Measurements from ENCODE around the gene ATP10A. TPM values are rescaled to one million over a fixed set of nuclear protein-coding genes. Genes with fewer than 3 reads are reported as not detected.

Gene ATP10A
- total RNA-seq, 2 experiments from 2014 or later, result 0.06 TPM; not detected in 1

GRCh38 chr15:25860885-25861866 is 2.0 kb downstream of the ATP10A start:
- CTCF ChIA-PET (ENCODE audit: unreplicated experiment), result no interaction called here
- intact Hi-C loops (cut with micrococcal nuclease; ENCODE audit: unreplicated experiment), result no loop called here

GRCh38 chr15:25859838-25860645 is 3.1 kb downstream of the ATP10A start:
- no peak overlapping the region for H3K4me2 ChIP-seq (ENCODE audit: low read length)

More at GRCh38 chr15:25860885-25861866, 2.0 kb downstream of the ATP10A start:
- peak overlapping the region; percentile 58; the same call in 1 of the 2 replicates for H2AFZ ChIP-seq (ENCODE audit: low read length)
- H3K9me2 ChIP-seq (ENCODE audit: insufficient read depth, low read length), result no peaks in the 10 kb centered on the region
- POLR2A ChIA-PET, result interaction anchor here (0.6 kb wide), 1 partner anchor 17 kb away, joined by 4 read pairs; no protein-coding TSS in a partner anchor
- no peaks in the 10 kb centered on the region for H4K20me1 ChIP-seq (ENCODE audit: insufficient read depth, low read length)
- H3K9me3 ChIP-seq (ENCODE audit: low read length), result no peaks in the 10 kb centered on the region
- H3K4me2 ChIP-seq (ENCODE audit: low read length), result peak overlapping the region; percentile 31; the same call in 1 of the 2 replicates
- no peak overlapping the region for H3K27ac ChIP-seq (ENCODE audit: low read depth, low read length, poor library complexity, severe bottlenecking)
- H3K4me1 ChIP-seq (ENCODE audit: insufficient read depth, low read length, poor library complexity, severe bottlenecking), result peaks cover 11% of the 10 kb centered on the region
- H3K36me3 ChIP-seq (ENCODE audit: insufficient read depth, low read length), result no peaks in the 10 kb centered on the region
- TF ChIP-seq CTCF (conservative IDR thresholded peaks at IDR 0.05; ENCODE audit: low read length), result no peak
- TF ChIP-seq EZH2phosphoT487 (IDR thresholded peaks at IDR 0.05; ENCODE audit: borderline replicate concordance, low read depth, low read length), result no peak
- BruUV-seq (replicated peaks), result no TSS peak
- no peak overlapping the region for H3K4me3 ChIP-seq (ENCODE audit: low read depth, low read length, poor library complexity, severe bottlenecking)
- H3K79me2 ChIP-seq (ENCODE audit: insufficient read depth, low read depth, low read length), result no peaks in the 10 kb centered on the region
- DNase-seq (ENCODE audit: low spot score), result peak; percentile 47

More at GRCh38 chr15:25859838-25860645, 3.1 kb downstream of the ATP10A start:
- intact Hi-C loops (cut with micrococcal nuclease; ENCODE audit: unreplicated experiment), result no loop called here
- no peaks in the 10 kb centered on the region for H4K20me1 ChIP-seq (ENCODE audit: insufficient read depth, low read length)
- H3K4me3 ChIP-seq (ENCODE audit: low read depth, low read length, poor library complexity, severe bottlenecking), result no peak overlapping the region
- peaks cover 11% of the 10 kb centered on the region for H3K4me1 ChIP-seq (ENCODE audit: insufficient read depth, low read length, poor library complexity, severe bottlenecking)
- no peaks in the 10 kb centered on the region for H3K79me2 ChIP-seq (ENCODE audit: insufficient read depth, low read depth, low read length)
- H3K36me3 ChIP-seq (ENCODE audit: insufficient read depth, low read length), result no peaks in the 10 kb centered on the region
- no peak overlapping the region for H3K27ac ChIP-seq (ENCODE audit: low read depth, low read length, poor library complexity, severe bottlenecking)
- H3K9me2 ChIP-seq (ENCODE audit: insufficient read depth, low read length), result no peaks in the 10 kb centered on the region
- no peak for DNase-seq (ENCODE audit: low spot score)
- H3K9me3 ChIP-seq (ENCODE audit: low read length), result no peaks in the 10 kb centered on the region
- ChIA-PET CTCF (ENCODE audit: unreplicated experiment) (no interaction called here), POLR2A (interaction anchor here (0.6 kb wide), 1 partner anchor 13 kb away, joined by 3 read pairs; no protein-coding TSS in a partner anchor)
- no TSS peak for BruUV-seq (replicated peaks)
- no peak overlapping the region; the same call in 1 of the 2 replicates for H2AFZ ChIP-seq (ENCODE audit: low read length)
- TF ChIP-seq CTCF (conservative IDR thresholded peaks at IDR 0.05; ENCODE audit: low read length) (no peak), EZH2phosphoT487 (IDR thresholded peaks at IDR 0.05; ENCODE audit: borderline replicate concordance, low read depth, low read length) (no peak)
